ENCODE results near the gene EIF4E2.

EIF4E2 gene

DNA sequence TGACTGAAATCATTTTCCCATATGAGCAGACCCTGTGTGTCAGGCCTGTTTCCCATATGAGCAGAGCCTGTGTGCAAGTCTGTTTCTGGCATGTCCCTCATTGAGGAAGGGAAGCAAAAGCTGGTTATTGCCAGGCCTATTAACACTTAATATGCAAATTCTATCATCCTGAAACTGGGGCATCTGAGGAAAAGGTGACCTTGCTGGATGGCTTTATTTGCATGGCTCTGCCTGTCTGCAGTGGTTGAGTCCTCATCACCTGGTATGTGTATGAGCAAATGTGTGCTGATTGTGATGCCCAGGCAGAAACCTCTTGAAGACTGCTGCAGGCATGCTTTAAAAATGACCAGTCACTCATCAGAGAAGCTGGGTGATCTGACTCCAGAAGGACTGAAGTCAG, 31.2 kb downstream of the EIF4E2 start:
- H3K4me3 Mint-ChIP-seq: no peak overlapping the region
- H3K9me3 Mint-ChIP-seq (ENCODE audit: low read depth): no peaks in the 10 kb centered on the region
- peaks cover 32% of the 10 kb centered on the region for H3K36me3 Mint-ChIP-seq
- H3K27me3 Mint-ChIP-seq: no peaks in the 10 kb centered on the region
- no peaks in the 10 kb centered on the region for H3K4me1 Mint-ChIP-seq (ENCODE audit: low read depth)
- no peak overlapping the region for H3K27ac Mint-ChIP-seq

GRCh38 chr2:232584238-232584637, 33.7 kb downstream of the EIF4E2 start:
- H3K27ac Mint-ChIP-seq: no peak overlapping the region
- H3K36me3 Mint-ChIP-seq: peaks cover 31% of the 10 kb centered on the region
- H3K4me3 Mint-ChIP-seq: no peak overlapping the region
- no peaks in the 10 kb centered on the region for H3K9me3 Mint-ChIP-seq (ENCODE audit: low read depth)
- H3K4me1 Mint-ChIP-seq (ENCODE audit: low read depth): no peaks in the 10 kb centered on the region
- no peaks in the 10 kb centered on the region for H3K27me3 Mint-ChIP-seq

- H3K36me3 Mint-ChIP-seq: peaks cover 22% of the 10 kb centered on the region
- H3K4me3 Mint-ChIP-seq: no peak overlapping the region
- H3K9me3 Mint-ChIP-seq (ENCODE audit: low read depth): no peaks in the 10 kb centered on the region
- no peak overlapping the region for H3K27ac Mint-ChIP-seq
- no peaks in the 10 kb centered on the region for H3K27me3 Mint-ChIP-seq
- no peaks in the 10 kb centered on the region for H3K4me1 Mint-ChIP-seq (ENCODE audit: low read depth)
These were observed 36.5 kb downstream of the EIF4E2 start for GRCh38 chr2:232586943-232587505.

GRCh38 chr2:232587512-232587911, 37.0 kb downstream of the EIF4E2 start:
- no peak overlapping the region for H3K27ac Mint-ChIP-seq

GRCh38 chr2:232588031-232588430, 37.5 kb downstream of the EIF4E2 start:
- no peak overlapping the region for H3K27ac Mint-ChIP-seq
- no peaks in the 10 kb centered on the region for H3K9me3 Mint-ChIP-seq (ENCODE audit: low read depth)
- H3K36me3 Mint-ChIP-seq: peaks cover 14% of the 10 kb centered on the region
- H3K4me3 Mint-ChIP-seq: no peak overlapping the region
- no peaks in the 10 kb centered on the region for H3K27me3 Mint-ChIP-seq
- H3K4me1 Mint-ChIP-seq (ENCODE audit: low read depth): no peaks in the 10 kb centered on the region

More at GRCh38 chr2:232587512-232587911, 37.0 kb downstream of the EIF4E2 start:
- Mint-ChIP-seq H3K9me3 (ENCODE audit: low read depth) (no peaks in the 10 kb centered on the region), H3K4me3 (no peak overlapping the region), H3K36me3 (peaks cover 18% of the 10 kb centered on the region), H3K4me1 (ENCODE audit: low read depth) (no peaks in the 10 kb centered on the region), H3K27me3 (no peaks in the 10 kb centered on the region)

GRCh38 chr2:232588680-232589585, 38.4 kb downstream of the EIF4E2 start:
- no peak overlapping the region for H3K27ac Mint-ChIP-seq

DNA sequence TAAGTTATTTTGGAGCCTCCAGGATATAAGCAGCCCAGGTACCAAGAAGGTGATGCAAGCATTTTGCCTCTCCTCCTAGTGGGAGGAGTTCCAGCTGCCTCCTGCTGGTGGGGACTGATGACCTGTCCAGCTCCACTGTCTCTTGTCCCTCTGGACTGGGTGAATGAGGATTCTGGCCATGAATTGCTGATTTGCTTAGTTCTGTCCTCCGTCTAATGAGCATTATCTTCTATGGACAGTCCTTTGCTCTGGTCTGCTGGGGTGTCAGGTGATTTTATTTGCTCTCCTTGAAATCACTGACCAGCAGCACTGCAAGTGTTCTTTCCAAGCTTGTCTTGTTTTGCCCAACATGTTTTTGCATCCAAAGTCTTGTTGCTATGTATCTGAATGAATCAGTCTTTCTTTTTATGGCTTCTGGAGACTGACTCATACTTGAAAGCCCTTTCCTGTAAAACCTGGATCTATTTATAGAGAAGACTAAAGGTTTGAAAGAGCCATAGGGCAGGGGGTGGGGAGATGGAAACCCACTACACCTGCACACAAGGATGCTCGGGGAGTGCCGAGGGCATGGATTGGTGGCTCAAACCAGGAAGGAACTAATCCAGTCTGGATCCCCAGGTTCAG, 42.4 kb downstream of the EIF4E2 start:
- no peaks in the 10 kb centered on the region for H3K4me1 Mint-ChIP-seq (ENCODE audit: low read depth)
- H3K27ac Mint-ChIP-seq: no peak overlapping the region
- H3K4me3 Mint-ChIP-seq: no peak overlapping the region
- H3K36me3 Mint-ChIP-seq: peaks cover 3% of the 10 kb centered on the region
- no peaks in the 10 kb centered on the region for H3K27me3 Mint-ChIP-seq
- H3K9me3 Mint-ChIP-seq (ENCODE audit: low read depth): no peaks in the 10 kb centered on the region

More at GRCh38 chr2:232588680-232589585, 38.4 kb downstream of the EIF4E2 start:
- Mint-ChIP-seq H3K27me3 (no peaks in the 10 kb centered on the region), H3K9me3 (ENCODE audit: low read depth) (no peaks in the 10 kb centered on the region), H3K4me1 (ENCODE audit: low read depth) (no peaks in the 10 kb centered on the region), H3K36me3 (peaks cover 7% of the 10 kb centered on the region), H3K4me3 (no peak overlapping the region)

- H3K36me3 Mint-ChIP-seq: peaks cover 3% of the 10 kb centered on the region
- no peak overlapping the region for H3K4me3 Mint-ChIP-seq
- no peaks in the 10 kb centered on the region for H3K27me3 Mint-ChIP-seq
- no peaks in the 10 kb centered on the region for H3K9me3 Mint-ChIP-seq (ENCODE audit: low read depth)
- no peak overlapping the region for H3K27ac Mint-ChIP-seq
- no peaks in the 10 kb centered on the region for H3K4me1 Mint-ChIP-seq (ENCODE audit: low read depth)
These were observed 43.5 kb downstream of the EIF4E2 start for GRCh38 chr2:232593982-232594381.

GRCh38 chr2:232597362-232598079, 47.0 kb downstream of the EIF4E2 start:
- no peaks in the 10 kb centered on the region for H3K9me3 Mint-ChIP-seq (ENCODE audit: low read depth)
- H3K27me3 Mint-ChIP-seq: no peaks in the 10 kb centered on the region
- H3K27ac Mint-ChIP-seq: no peak overlapping the region
- no peaks in the 10 kb centered on the region for H3K4me1 Mint-ChIP-seq (ENCODE audit: low read depth)
- H3K4me3 Mint-ChIP-seq: no peak overlapping the region
- peaks cover 3% of the 10 kb centered on the region for H3K36me3 Mint-ChIP-seq

GRCh38 chr2:232598293-232598692, 47.8 kb downstream of the EIF4E2 start:
- Mint-ChIP-seq H3K36me3 (peaks cover 3% of the 10 kb centered on the region), H3K27me3 (no peaks in the 10 kb centered on the region)

DNA sequence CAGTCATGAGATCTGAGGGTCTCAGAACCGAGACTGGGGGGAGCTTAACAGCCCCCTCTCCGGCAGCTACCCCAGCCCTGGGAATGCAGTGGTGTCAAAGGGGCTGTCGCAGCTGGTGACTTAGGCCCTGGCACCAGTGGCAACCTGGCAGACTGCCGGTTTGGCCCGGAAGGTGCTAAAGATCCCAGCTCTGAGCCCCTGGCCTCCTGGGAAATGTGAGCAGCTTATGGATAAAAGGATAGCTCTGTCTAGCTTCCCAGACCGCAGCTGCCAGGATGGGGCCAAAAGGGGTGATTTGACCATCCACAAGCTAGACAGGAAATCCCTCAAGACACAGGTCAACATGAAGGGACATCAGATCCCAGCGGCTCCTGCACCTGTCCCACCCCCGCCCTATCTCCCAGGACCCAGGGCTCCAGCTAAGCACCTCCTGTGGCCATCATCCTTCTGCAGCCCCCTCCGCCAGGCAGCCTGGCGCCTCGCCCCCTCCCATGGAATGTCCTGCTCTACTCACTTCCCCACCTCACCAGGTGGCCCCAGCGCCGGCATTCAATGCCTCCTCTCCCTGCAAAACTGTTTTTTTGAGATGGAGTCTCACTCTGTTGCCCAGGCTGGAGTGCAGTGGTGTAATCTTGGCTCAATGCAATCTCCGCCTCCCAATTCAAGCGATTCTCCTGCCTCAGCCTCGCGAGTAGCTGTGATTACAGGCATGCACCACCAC, 49.7 kb downstream of the EIF4E2 start:
- no peak overlapping the region for H3K4me3 Mint-ChIP-seq
- H3K36me3 Mint-ChIP-seq: peaks cover 3% of the 10 kb centered on the region
- no peaks in the 10 kb centered on the region for H3K27me3 Mint-ChIP-seq
- peaks cover 1% of the 10 kb centered on the region for H3K4me1 Mint-ChIP-seq (ENCODE audit: low read depth)
- H3K27ac Mint-ChIP-seq: no peak overlapping the region
- H3K9me3 Mint-ChIP-seq (ENCODE audit: low read depth): no peaks in the 10 kb centered on the region

More at GRCh38 chr2:232598293-232598692, 47.8 kb downstream of the EIF4E2 start:
- H3K9me3 Mint-ChIP-seq (ENCODE audit: low read depth): no peaks in the 10 kb centered on the region
- H3K4me3 Mint-ChIP-seq: no peak overlapping the region
- H3K4me1 Mint-ChIP-seq (ENCODE audit: low read depth): no peaks in the 10 kb centered on the region
- no peak overlapping the region for H3K27ac Mint-ChIP-seq

- Mint-ChIP-seq H3K9me3 (ENCODE audit: low read depth) (no peaks in the 10 kb centered on the region), H3K27ac (no peak overlapping the region), H3K36me3 (no peaks in the 10 kb centered on the region), H3K27me3 (no peaks in the 10 kb centered on the region), H3K4me1 (ENCODE audit: low read depth) (peaks cover 5% of the 10 kb centered on the region), H3K4me3 (no peak overlapping the region)
These were observed 52.8 kb downstream of the EIF4E2 start for GRCh38 chr2:232603283-232603682.

- Mint-ChIP-seq H3K4me1 (ENCODE audit: low read depth) (peaks cover 5% of the 10 kb centered on the region), H3K36me3 (no peaks in the 10 kb centered on the region), H3K27ac (no peak overlapping the region), H3K4me3 (no peak overlapping the region), H3K27me3 (no peaks in the 10 kb centered on the region), H3K9me3 (ENCODE audit: low read depth) (no peaks in the 10 kb centered on the region)
These were observed 54.0 kb downstream of the EIF4E2 start for GRCh38 chr2:232604535-232604934.

DNA sequence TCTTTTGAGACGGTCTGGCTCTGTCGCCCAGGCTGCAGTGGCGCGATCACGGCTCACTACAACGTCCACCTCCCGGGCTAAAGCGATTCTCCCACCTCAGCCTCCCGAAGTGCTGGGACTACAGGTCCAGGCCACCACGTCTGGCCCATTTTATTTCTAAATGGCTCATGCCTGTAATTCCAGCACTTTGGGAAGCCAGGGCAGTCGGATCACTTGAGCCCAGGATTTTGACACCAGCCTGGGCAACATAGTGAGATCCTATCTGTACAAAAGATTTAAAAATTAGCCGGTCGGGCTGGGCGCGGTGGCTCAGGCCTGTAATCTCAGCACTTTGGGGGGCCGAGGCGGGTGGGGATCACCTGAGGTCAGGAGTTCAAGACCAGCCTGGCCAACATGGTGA, 56.5 kb downstream of the EIF4E2 start:
- no peaks in the 10 kb centered on the region for H3K27me3 Mint-ChIP-seq
- no peaks in the 10 kb centered on the region for H3K36me3 Mint-ChIP-seq
- peaks cover 5% of the 10 kb centered on the region for H3K4me1 Mint-ChIP-seq (ENCODE audit: low read depth)
- H3K9me3 Mint-ChIP-seq (ENCODE audit: low read depth): no peaks in the 10 kb centered on the region
- no peak overlapping the region for H3K4me3 Mint-ChIP-seq
- no peak overlapping the region for H3K27ac Mint-ChIP-seq

Data from activated naive CD8-positive, alpha-beta T cell (primary cell).